Stimulated activated CD8-positive, alpha-beta memory T cell treated with anti-CD3 and anti-CD28 coated beads, Interleukin-12 subunit alpha, Interleukin-12 subunit beta, amount 100 ng/mL, for 4 hours (primary cell): ENCODE results near the gene ATOX1.
"Not testable (repeated sequence)": the region's sequence is repeated elsewhere in the genome, so short reads cannot be mapped to it uniquely, and the experiment has no call there.

Source experiments
- DNase-seq: peaks from one replicate; pipeline ENCODE4 v3.0.0-alpha.2; 2020; ENCODE audit warnings: low read depth

Gene ATOX1

DNA sequence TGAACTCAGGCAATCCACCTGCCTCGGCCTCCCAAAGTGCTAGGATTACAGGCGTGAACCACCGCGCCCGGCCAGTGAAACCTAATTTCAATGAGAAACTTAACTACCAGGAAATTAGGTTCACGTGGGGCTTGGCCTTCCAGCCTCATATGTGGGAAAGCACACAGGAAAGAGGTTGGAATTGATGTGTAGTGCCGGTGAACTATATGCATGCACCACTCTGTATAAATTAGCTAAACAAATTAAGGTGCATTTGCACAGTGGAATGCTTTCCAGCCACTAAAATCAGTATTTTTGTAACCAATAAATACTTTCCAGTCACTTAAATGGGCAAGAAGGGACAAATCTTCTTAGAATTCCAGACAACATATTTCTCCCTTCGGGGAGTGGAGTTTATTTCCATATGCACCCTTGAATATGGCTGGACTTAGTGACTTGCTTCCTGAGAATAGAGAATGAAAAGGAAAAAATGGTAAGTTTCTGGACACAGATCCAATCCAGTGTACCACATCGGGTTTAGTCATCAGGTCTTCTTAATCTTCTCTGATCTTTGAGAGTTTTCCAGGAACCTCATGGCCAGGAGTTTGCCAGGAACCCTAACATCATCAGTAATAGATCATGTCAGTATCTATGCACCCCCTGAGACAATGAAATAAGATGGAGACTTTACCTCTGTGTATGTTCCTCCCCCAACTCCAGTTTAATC is 24.9 kb downstream of the ATOX1 start:
- DNase-seq, result no peak

DNA sequence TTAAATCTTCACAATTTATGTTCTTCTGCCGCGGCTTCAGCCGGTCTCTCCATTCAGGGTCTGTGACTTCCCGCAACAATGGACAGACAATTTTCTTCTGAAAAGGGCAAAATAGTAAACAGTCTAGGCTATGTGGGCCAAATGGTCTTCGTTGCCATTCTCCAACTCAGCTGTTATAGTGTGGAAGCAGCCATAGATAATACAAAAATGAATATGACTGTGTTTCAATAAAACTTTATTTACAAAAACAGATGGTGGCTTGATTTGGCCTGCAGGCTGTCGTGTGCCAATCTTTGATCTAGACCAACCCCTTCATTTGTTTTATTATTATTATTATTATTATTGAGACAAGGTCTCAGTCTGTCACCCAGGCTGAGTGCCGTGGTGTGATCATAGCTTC is 28.1 kb downstream of the ATOX1 start:
- no peak for DNase-seq

DNA sequence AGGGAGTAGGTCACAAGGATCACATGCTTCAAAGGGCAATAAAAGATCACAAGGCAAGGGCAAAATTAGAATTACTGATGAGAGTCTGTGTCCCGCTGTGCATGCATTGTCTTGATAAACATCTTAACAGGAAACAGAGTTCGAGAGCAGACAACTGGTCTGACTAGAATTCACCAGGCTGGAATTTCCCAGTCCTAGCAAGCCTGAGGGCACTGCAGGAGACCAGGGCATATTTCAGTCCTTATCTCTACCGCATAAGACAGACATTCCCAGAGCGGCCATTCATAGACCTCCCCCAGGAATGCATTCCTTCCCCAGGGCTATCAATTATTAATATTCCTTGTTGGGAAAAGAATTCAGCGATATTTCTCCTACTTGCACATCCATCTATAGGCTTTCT is 28.8 kb downstream of the ATOX1 start:
- not testable (repeated sequence) for DNase-seq

DNA sequence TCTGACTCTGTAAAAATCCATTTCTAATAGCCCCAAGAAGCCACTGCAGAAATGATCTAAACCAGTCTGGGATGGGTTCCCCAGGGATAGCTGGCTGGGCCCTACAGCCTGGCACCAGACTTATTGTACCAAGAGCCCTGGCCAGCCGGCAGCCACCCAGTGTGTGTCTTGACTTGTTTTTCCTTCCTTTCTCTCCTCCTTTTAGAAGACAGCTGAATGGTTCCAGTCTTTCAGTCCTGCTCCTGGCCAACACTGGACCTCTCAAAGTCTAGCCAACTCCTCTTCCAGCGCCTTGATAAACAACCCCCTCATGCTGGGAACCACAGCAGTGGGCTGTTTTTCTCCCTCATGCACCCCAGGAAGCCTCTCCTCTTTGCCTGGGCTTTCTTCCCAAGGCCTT is 34.1 kb downstream of the ATOX1 start:
- DNase-seq, result no peak

DNA sequence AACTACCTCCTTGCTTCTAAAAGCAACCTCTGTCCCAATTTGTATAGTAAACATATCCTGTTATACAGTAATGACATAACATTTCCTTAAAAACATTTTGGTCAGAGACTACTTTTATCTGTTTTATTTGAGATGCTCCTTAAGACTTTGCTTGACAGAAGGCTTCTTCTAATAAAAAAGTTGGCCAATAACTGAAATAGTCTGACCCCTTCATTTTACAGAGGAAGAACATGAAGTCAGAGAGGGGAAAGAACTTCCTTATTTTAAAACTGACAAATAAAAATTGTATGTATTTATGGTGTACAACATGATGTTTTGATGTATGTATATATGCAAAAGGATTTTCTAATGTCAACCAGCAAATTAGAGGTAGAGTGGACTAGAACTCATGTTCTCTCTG is 35.9 kb downstream of the ATOX1 start:
- no peak for DNase-seq

DNA sequence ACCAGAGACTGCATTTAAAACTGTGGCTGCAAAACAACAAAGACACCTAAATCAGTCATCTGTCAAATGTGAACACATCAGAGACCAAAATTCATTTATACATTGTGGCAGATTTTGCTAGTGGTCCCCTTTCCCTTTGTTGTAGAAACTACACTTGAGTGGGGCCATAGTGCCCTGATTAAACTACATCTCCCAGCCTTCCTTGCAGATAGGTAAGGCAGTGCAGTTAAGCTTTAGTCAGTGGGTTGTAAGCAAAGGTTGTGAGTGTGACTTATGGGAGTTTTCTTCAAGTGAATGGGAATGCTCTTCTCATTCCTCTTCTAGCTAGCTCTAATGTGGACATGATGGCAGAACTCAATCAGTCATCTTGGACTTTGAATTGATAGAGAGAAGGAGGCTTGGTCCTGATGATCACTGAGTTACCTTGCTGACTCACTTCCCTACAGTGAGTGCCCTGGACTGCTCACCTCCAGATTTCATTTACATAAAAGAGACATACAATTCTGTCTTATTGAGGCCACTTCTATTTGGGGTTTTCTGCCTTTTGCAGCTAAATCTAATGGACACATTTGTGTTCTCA is 36.5 kb downstream of the ATOX1 start:
- DNase-seq, result no peak

DNA sequence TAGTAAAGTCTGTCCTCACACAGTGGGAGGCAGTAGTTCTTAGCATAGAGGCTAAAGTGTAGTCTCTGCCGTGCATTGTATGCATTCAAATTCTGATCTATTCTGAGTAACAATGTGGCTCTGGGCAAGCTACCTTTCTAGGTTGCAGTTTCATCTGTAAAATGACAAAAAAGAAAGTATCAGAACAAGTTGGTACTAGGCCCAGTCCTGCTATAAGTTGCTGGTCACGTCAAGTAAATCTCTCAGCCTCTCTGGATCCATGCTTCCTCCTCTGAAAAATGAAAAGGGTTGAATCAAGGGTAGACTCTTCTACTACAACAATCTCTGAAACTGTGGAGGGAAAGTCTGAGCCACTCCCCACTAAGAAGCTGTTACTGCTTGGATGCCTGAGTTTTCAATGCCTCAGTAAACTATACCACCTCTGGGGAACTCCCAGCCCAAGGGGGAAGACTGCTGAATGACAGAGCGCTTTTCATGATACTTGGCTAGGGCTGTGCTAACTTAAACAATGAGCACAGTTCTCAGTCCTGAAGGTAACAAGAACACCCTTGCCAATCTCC is 37.3 kb downstream of the ATOX1 start:
- no peak for DNase-seq

DNA sequence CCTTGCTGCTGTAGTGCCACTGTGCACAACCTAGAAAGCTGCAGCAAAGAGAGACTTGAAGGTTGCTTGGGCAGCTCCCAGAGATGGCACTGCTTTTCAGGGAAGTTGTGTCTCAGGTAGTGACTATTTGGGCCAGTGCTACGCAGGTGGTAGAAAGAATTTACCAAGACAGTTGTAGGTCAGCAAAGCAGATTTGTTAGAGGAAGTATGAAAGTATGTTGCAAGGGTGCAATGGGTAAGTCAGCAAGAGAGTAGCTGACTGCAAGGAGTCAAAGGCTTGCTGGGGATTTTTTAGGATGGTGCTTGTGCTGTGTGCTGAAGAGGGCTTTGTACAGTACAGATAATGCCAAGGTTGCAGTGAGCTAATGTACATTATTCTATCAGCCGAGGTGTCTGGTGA is 38.2 kb downstream of the ATOX1 start:
- DNase-seq, result no peak

DNA sequence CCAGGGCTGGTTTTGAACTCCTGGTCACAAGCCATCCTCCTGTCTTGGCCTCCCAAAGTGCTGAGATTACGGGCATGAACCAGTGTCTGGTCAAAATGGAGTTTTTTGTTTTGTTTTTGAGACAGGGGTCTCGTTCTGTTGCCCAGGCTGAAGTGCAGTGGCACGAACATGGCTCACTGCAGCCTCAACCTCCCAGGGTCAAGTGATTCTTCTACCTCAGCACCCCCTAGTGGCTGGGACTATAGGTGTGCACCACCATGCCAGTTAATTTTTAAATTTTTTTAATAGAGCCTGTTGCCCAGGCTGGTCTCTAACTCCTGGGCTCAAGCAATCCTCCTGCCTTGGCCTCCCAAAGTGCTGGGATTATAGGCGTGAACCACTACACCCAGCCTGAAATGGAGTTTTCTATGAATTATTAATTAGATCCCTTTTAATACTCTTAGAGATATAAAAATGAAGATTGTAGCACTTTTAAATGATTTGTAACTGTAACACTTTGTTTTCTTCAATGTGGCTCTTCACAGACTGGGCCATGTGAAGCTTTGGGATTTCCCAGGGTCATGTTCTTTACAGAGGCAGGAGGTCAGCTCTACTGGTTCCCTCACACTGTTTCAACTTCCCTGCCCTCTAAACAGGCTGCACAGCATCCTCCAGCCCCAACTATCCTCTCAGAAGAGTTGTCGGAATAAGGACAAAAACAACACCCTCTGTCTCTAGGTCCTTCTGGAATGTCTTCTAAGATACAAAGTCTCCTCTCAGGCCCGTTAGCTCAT is 39.0 kb downstream of the ATOX1 start:
- no peak for DNase-seq

DNA sequence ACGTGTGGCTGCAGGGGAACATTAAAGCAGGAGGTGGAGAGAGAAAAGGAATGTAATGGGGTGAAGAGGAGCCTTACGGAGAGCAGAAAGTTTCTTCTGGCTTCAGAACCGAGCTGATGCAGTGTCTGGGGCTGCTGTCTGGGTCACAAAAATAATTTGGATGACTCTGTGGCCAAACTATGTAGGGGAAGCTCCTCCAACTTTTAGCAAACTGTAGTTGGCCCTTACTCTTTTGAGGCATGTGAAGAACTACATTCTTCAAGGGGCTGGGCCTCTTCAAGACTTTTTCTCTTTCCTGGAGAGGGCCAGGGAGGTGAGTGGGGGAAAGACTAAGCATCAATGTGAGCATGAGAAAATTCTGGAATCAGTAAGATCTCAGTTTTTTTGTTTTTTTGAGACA is 39.8 kb downstream of the ATOX1 start:
- no peak for DNase-seq

DNA sequence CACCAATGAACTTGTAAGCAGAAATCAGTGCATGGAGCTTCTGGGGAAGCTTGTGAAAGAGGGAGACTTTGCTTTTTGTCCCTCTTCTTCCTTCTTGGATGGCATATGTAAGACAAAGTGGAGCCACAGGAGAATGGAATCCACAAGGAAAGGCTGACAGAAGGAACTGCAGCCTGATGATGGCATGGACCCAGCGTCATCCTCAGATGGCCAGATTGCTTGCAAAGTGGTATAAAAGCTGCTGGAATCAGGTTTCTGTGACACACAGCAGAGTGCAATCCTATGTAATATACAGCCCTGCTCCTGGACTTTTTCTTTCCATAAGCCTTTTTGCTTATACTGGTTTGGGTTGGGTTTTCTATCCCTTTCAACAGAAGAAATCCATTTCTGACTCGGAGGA is 40.3 kb downstream of the ATOX1 start:
- no peak for DNase-seq

DNA sequence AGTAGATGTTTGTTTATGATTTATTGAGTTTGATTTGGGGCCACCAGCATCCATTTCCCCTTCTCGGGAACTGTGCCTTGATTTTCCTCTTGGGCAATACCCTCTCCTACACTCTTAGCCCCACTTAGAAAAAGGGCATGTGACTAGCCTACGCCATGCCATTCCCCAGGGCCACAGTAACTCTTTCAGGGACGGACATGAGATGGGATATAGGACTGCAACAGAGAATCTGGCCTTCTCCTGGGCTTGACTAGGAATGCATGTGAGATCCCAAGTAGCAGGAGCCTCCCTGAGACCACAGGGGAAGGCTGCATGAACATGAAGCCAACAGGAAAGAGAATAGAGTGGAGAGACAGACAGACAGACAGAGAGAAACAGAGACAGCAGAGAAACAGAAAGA is 41.0 kb downstream of the ATOX1 start:
- DNase-seq, result no peak

DNA sequence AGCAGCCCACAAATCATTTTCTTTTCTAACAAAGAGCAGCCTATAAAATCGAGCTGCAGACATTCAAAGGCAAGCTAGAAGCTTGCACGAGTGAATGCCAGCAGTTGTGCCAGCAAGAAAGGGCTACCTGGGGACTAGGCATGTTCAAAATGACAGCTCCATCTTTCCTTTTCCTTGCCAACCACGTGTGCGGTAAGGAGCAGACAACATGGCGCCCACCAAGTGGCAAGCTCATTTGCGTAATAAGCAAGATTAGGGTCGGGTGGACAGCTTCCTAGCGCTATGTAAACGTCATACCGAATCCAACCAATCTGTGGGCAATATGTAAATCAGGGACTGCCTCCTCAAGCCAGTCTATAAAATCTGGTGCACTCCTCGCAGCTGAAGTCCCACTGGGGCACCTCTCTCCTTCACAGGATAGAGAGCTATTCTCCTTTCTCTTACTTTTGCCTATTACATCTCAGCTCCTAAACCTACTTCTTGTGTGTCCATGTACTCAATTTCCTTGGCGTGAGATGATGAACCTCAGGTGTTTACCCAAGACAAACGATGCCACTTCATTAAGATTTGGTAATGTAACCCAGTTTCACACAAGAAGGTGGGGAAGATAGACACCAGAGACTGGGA is 49.2 kb downstream of the ATOX1 start:
- no peak for DNase-seq

DNA sequence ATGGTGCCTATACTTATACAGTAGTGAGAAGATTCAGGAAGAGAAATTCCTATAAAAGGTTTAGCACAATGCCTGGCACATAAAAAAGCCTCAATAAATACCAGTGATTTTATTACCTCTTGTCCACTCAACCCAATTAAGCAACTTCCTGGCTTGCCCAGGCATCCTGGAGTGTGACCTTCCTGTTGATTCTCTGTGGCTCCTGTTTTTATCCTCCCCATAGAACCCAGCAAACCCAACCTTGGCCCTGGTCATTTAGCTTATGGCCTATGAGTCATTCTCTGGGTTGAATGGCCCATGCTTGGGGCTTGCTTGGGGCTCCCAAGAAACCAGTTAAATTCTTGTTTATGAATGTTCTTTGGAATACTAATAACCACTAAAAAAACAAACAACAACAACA is 50.3 kb downstream of the ATOX1 start:
- DNase-seq, result no peak

DNA sequence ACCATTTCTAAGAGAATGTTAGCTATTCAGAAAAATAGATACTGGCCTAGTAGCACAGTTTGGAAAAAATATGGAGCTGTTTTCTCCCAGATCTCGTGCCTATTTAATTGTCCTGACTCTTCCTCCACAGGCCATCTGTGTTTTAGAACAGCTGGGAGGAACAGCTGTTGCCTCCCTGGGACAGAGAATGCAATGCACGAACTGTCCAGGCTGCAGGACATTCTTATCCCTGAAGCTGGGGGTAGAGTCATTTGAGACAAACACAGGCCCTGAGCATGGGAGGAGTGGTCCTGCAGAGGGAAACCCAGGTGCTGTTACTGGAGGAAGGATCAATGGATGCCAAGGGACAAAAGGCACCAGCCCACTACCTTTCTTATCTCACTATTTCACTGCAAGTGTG is 50.9 kb downstream of the ATOX1 start:
- DNase-seq, result no peak

DNA sequence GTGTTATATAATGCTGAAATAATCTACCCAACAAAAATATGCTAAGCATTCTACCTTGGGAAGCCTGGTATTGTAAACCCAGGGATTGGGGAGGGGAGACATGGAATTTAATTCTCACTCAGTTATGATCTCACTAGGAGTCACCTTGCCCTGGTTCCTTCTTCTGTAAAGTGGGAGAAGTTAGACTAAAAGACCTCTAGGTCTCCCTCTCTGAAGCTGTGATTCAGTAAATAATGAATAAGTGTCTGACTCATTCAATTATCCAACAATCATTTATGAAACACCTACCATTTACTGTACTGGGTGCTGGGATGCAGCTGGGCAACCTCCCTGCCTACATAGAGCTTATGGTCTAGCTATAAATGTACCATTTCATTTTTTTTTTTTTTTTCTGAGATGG is 51.5 kb downstream of the ATOX1 start:
- no peak for DNase-seq

DNA sequence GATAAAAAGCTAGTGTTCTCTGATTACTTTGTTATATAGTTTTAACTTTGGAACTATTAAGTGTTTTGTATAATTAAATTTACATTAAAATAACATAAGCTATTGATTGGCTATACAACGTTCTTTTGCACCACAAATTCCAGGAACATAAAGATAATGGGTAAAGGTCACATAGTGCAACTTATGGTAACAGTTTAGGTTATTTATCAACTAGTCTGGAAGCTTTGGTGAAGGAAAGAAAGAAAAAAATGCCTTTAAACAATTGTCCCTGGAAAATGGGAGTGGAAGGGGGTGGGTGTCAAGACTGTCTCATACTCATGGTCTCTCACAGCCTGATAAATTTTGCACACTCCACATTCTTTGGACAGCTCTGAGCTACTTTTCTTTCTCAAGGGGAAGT is 54.7 kb downstream of the ATOX1 start:
- no peak for DNase-seq

DNA sequence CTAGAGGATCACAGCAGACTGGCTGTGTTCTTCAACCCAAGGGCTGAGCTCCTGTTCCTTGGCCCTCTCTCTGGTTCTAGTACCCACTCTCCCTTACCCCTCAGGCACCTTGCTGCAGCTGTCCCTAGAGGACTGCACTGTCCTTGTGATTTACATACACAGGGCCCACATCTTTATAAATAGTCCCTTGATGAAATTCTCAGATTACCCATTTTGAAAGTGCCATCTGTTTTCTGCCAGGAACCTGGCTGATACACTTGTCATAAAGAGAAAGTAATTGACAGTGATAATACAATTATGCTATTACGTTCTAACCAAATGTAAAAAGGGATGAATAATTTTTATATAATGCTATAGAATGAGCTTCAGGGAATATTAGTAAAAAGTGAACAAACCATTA is 55.2 kb downstream of the ATOX1 start:
- DNase-seq, result no peak

DNA sequence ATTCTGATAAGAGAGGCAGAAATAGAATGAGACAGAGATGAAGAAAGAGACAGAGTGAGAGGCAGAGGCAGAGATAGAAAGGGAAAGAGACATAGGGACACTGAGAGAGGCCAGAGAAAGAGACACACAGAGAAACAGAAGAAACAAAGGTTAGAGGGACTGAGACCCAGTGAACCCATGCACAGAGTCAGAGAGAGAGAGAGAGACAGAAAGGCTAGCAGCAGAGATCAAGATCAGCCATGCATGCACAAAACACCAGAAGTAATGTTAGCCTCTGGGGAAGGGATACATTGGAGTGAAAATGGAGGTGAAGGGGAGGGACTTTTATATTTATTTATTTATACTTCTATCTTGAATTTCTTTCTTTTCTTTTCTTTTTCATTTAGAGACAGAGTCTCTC is 57.6 kb downstream of the ATOX1 start:
- DNase-seq, result no peak

DNA sequence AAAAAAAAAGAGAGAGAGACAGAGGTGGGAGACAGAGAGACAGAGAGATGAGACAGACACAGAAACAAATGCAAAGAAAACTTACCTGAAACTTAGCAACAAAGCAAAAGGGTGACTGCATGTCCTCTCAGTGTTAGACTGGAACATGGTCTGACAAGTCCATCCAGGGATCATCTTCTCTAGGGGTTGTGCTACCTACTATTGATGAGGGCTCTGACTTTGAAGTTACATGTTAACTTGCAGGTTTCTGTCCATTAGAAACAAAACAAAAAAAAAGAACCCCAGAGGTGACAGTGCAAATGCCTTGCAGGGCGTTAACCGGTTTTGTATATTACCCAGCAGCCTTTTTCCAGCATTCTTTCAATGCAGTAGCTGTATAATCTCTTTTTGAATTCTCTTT is 58.1 kb downstream of the ATOX1 start:
- DNase-seq, result no peak

DNA sequence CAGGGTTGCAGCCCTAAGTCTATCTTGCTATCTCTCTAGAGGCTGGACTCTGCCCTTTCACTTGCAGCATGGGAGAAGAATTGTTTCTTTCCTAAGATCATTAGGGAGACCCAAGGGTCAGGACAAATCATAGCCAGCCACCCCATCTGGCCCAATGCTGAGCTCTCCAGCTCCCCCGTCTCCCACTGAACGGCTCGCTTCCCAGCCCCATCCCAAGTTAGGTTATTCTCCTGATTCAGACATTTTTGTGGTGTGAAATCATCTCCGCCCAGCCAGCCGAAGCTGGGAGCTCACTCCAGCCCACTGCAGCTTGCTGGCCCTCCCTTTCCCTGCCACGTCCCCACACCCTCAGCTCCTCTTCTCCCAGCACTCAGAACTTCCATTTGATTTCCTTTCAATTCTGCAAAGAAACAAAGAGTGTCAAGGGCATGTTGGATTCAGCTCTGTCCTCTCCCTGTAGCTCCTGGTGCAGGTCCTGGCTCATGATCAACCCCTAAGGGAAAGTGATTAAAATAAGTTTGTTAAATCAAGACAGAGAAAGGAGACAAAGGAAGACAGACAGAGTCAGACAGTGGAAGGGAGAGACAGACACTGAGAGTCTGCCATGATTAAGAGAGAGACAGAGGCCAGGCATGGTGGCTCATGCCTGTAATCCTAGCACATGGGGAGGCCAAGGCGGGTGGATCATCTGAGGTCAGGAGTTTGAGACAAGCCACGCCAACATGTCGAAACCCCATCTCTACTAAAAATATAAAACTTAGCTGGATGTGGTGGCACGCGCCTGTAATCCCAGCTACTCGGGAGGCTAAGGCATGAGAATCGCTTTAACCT is 59.1 kb downstream of the ATOX1 start:
- no peak for DNase-seq

DNA sequence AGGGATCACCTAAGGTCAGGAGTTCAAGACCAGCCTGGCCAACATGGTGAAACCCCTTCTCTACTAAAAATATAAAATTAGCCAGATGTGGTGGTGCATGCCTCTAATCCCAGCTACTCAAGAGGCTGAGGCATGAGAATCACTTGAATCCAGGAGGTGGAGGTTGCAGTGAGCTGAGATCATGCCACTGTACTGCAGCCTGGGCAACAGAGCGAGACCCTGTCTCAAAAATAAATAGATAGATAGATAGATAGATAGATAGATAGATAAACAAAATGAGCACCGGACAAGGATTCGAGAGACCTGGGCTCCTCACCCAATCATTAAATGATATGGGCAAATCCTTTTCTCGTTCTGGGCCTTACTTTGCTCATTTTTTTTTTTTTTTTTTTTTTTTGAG is 60.4 kb downstream of the ATOX1 start:
- not testable (repeated sequence) for DNase-seq
